ENCODE results near the gene ZNF101. TPM values are rescaled to one million over a fixed set of nuclear protein-coding genes. Genes with fewer than 3 reads are reported as not detected.
A peak's percentile ranks its signal among the peaks of the same experiment; 100 is the strongest.

Gene ZNF101
- total RNA-seq, 4 donors from 2014 or later = 7.2 to 13.6 (median 7.8) TPM

GRCh38 chr19:19635313-19635702 is 33.3 kb upstream of the ZNF101 start:
- no peak overlapping the region for H3K27ac ChIP-seq
- no peaks in the 10 kb centered on the region for H3K27me3 ChIP-seq
- DNase-seq (ENCODE audit: low spot score in 2 of 2) = no peak
- no peaks in the 10 kb centered on the region for H3K9me3 ChIP-seq
- H3K4me1 ChIP-seq = no peaks in the 10 kb centered on the region
- WGBS = 96% methylated on average over 12 of the region's 14 CpGs
- H3K36me3 ChIP-seq = peaks cover 54% of the 10 kb centered on the region
- H3K4me3 ChIP-seq = no peak overlapping the region
- TF ChIP-seq POLR2AphosphoS5 (IDR thresholded peaks at IDR 0.05) = no peak
- TF ChIP-seq CTCF (IDR thresholded peaks at IDR 0.05) = no peak
- no peak for TF ChIP-seq EP300 (IDR thresholded peaks at IDR 0.05)
- no peak for TF ChIP-seq POLR2A (IDR thresholded peaks at IDR 0.05)

GRCh38 chr19:19636573-19637185 is 32.0 kb upstream of the ZNF101 start:
- no peaks in the 10 kb centered on the region for H3K9me3 ChIP-seq
- TF ChIP-seq EP300 (IDR thresholded peaks at IDR 0.05) (no peak), POLR2A (IDR thresholded peaks at IDR 0.05) (no peak), POLR2AphosphoS5 (IDR thresholded peaks at IDR 0.05) (no peak), CTCF (IDR thresholded peaks at IDR 0.05) (no peak)
- H3K4me1 ChIP-seq = no peaks in the 10 kb centered on the region
- no peak overlapping the region for H3K4me3 ChIP-seq
- H3K27me3 ChIP-seq = no peaks in the 10 kb centered on the region
- WGBS = 96% methylated on average over 6 of the region's 9 CpGs
- no peak overlapping the region for H3K27ac ChIP-seq
- peaks cover 50% of the 10 kb centered on the region for H3K36me3 ChIP-seq
- no peak for DNase-seq (ENCODE audit: low spot score in 2 of 2)

GRCh38 chr19:19637186-19637522 is 31.5 kb upstream of the ZNF101 start:
- Histone ChIP-seq H3K4me1 (peaks cover 2% of the 10 kb centered on the region), H3K27me3 (no peaks in the 10 kb centered on the region), H3K9me3 (no peaks in the 10 kb centered on the region), H3K27ac (no peak overlapping the region), H3K4me3 (no peak overlapping the region), H3K36me3 (peaks cover 50% of the 10 kb centered on the region)
- WGBS = 65% methylated on average over 27 of the region's 27 CpGs
- no peak for DNase-seq (ENCODE audit: low spot score in 2 of 2)
- TF ChIP-seq EP300 (IDR thresholded peaks at IDR 0.05) (no peak), POLR2A (IDR thresholded peaks at IDR 0.05) (no peak), CTCF (IDR thresholded peaks at IDR 0.05) (no peak), POLR2AphosphoS5 (IDR thresholded peaks at IDR 0.05) (no peak)

GRCh38 chr19:19637523-19638251 is 31.0 kb upstream of the ZNF101 start:
- H3K27me3 ChIP-seq = no peaks in the 10 kb centered on the region
- H3K4me3 ChIP-seq = no peak overlapping the region
- no peaks in the 10 kb centered on the region for H3K9me3 ChIP-seq
- 58% methylated on average over 17 of the region's 53 CpGs for WGBS
- H3K27ac ChIP-seq = no peak overlapping the region
- H3K36me3 ChIP-seq = peaks cover 50% of the 10 kb centered on the region
- H3K4me1 ChIP-seq = peaks cover 8% of the 10 kb centered on the region
- DNase-seq (ENCODE audit: low spot score in 2 of 2) = no peak
- TF ChIP-seq CTCF (IDR thresholded peaks at IDR 0.05) (no peak), POLR2AphosphoS5 (IDR thresholded peaks at IDR 0.05) (no peak), POLR2A (IDR thresholded peaks at IDR 0.05) (no peak), EP300 (IDR thresholded peaks at IDR 0.05) (no peak)

GRCh38 chr19:19642506-19643157 is 26.0 kb upstream of the ZNF101 start:
- Histone ChIP-seq H3K4me3 (peak overlapping the region; percentile 68), H3K9me3 (no peaks in the 10 kb centered on the region), H3K36me3 (peaks cover 45% of the 10 kb centered on the region), H3K27me3 (no peaks in the 10 kb centered on the region), H3K27ac (no peak overlapping the region), H3K4me1 (peaks cover 18% of the 10 kb centered on the region)
- no peak for TF ChIP-seq POLR2A (IDR thresholded peaks at IDR 0.05)
- no peak for TF ChIP-seq EP300 (IDR thresholded peaks at IDR 0.05)
- TF ChIP-seq CTCF (IDR thresholded peaks at IDR 0.05) = no peak
- TF ChIP-seq POLR2AphosphoS5 (IDR thresholded peaks at IDR 0.05) = no peak
- WGBS = 20% methylated on average over 16 of the region's 16 CpGs
- peak in 1 of 2 donors; percentile 74 for DNase-seq (ENCODE audit: low spot score in 2 of 2)

All from suprapubic skin (tissue), 4 donors.